GM12864 (cell line): ENCODE data around the gene RBPJL.

ENCODE experiments used
- DNase-seq: peaks from one replicate; pipeline ENCODE4 v3.0.0-alpha.2; 2011; ENCODE audit warnings: low read depth
- H3K4me3 ChIP-seq: 2 replicates; pipeline ENCODE4 v1.5.1; 2011; ENCODE audit warnings: mild to moderate bottlenecking, low read depth, low read length, control low read depth
- CTCF ChIP-seq: IDR thresholded peaks from 2 replicates; pipeline ENCODE4 v1.5.1; 2011; ENCODE audit warnings: low read depth, mild to moderate bottlenecking, moderate library complexity, low read length, control low read depth, inconsistent platforms; ENCODE audit errors: missing control alignments

RBPJL gene

DNA sequence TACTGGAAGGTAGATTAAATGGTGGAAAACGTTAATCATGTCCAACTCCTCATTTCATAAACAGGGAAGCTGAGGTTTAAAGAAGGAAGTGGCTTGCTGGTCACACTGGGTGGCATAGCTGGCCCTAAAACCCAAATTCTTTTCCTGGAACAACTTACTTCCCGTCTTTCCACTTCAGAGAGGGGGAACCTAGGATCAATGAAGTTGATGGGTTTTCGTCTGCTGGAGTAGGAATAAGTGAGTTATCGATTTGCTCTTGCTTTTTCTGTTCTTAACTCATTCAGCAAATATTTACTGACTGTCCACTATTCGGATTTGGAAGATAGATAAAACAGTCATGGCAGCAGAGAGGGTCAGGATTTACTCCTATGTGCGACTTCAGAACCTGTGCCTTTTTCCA, 55.2 kb downstream of the RBPJL start:
- DNase-seq: no peak
- TF ChIP-seq CTCF: no peak
- no peak overlapping the region for H3K4me3 ChIP-seq

- H3K4me3 ChIP-seq: peak within 1 kb of the TSS; percentile 82
- peak; percentile 95 for DNase-seq
- TF ChIP-seq CTCF: peak; percentile 87
Observed at GRCh38 chr20:45362804-45363610, 56.4 kb downstream of the RBPJL start, which contains the start of gene SYS1. Gene SYS1, plus strand, starts transcription at chr20:45363156. Its CDS starts 376 bp downstream, at chr20:45363532.

GRCh38 chr20:45363611-45364492, 57.2 kb downstream of the RBPJL start:
- no peak for DNase-seq
- no peak for TF ChIP-seq CTCF
- peak overlapping the region; percentile 82 for H3K4me3 ChIP-seq

- H3K4me3 ChIP-seq: no peak overlapping the region
- no peak for DNase-seq
- TF ChIP-seq CTCF: no peak
Observed at GRCh38 chr20:45365444-45365970, 58.9 kb downstream of the RBPJL start.

DNA sequence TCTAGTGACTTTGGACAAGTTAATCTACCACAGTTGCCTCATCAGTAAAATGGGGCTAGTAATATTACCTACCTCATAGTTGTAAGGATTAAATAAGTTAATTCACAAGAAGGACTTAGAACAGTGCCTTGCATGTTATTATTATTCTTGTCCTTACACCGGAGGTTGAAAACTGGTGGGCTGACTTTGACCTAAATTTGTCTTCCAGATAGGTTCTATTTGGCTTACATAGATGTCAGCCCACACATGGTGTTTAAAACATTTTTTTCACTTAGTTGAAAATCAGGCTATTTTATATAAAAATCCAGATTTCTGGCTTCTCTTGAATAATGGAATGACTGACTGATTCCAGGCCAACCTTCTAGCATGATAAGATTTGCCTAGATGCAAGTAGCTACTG, 59.6 kb downstream of the RBPJL start:
- H3K4me3 ChIP-seq: no peak overlapping the region
- DNase-seq: no peak
- no peak for TF ChIP-seq CTCF

- no peak for DNase-seq
- H3K4me3 ChIP-seq: no peak overlapping the region
- no peak for TF ChIP-seq CTCF
Observed at GRCh38 chr20:45366631-45367030, 60.0 kb downstream of the RBPJL start.
